GM18511 (cell line): ENCODE measurements around the gene DENND1B.
A peak's percentile ranks its signal among the peaks of the same experiment; 100 is the strongest.

Source experiments
- ATAC-seq: cut with Tn5 transposase; IDR thresholded peaks from one replicate; pipeline ENCODE4 v1.9.1; 2021; ENCODE audit warnings: mild to moderate bottlenecking, moderate library complexity; ENCODE audit not compliant: unreplicated experiment

DENND1B gene

GRCh38 chr1:197775282-197776262 is at the start of gene DENND1B:
DENND1B (minus strand) TSS chr1:197775480; CDS start chr1:197775155, 325 bp downstream.
- peak; percentile 76 for ATAC-seq

GRCh38 chr1:197814306-197814705 is 39.0 kb upstream of the DENND1B start:
- ATAC-seq: no peak

GRCh38 chr1:197813741-197814140 is 38.5 kb upstream of the DENND1B start:
- no peak for ATAC-seq

GRCh38 chr1:197811769-197812168 is 36.5 kb upstream of the DENND1B start:
- no peak for ATAC-seq

GRCh38 chr1:197810812-197811211 is 35.5 kb upstream of the DENND1B start:
- ATAC-seq: no peak

GRCh38 chr1:197808880-197809279 is 33.6 kb upstream of the DENND1B start:
- ATAC-seq: no peak

GRCh38 chr1:197807739-197808453 is 32.6 kb upstream of the DENND1B start:
- no peak for ATAC-seq

GRCh38 chr1:197807216-197807615 is 31.9 kb upstream of the DENND1B start:
- peak; percentile 61 for ATAC-seq

- no peak for ATAC-seq
Observed at GRCh38 chr1:197806718-197807117, 31.4 kb upstream of the DENND1B start.

GRCh38 chr1:197801684-197802083 is 26.4 kb upstream of the DENND1B start:
- ATAC-seq: no peak

GRCh38 chr1:197801111-197801482 is 25.8 kb upstream of the DENND1B start:
- no peak for ATAC-seq

GRCh38 chr1:197800379-197801110 is 25.3 kb upstream of the DENND1B start:
- no peak for ATAC-seq

- ATAC-seq: no peak
Observed at GRCh38 chr1:197799271-197799670, 24.0 kb upstream of the DENND1B start.

- ATAC-seq: no peak
Observed at GRCh38 chr1:197798492-197798891, 23.2 kb upstream of the DENND1B start.

GRCh38 chr1:197797010-197797409 is 21.7 kb upstream of the DENND1B start:
- ATAC-seq: no peak

GRCh38 chr1:197788741-197789739 is 13.8 kb upstream of the DENND1B start:
- no peak for ATAC-seq

GRCh38 chr1:197787623-197788536 is 12.6 kb upstream of the DENND1B start:
- no peak for ATAC-seq

- ATAC-seq: no peak
Observed at GRCh38 chr1:197787056-197787455, 11.8 kb upstream of the DENND1B start.

GRCh38 chr1:197786280-197786679 is 11.0 kb upstream of the DENND1B start:
- ATAC-seq: no peak
